ENCODE measurements around the gene APOE.
"Not testable (repeated sequence)": the region's sequence is repeated elsewhere in the genome, so short reads cannot be mapped to it uniquely, and the experiment has no call there.

Gene APOE

GRCh38 chr19:44884566-44884965, 21.0 kb upstream of the APOE start:
- DNase-seq (ENCODE audit: low read depth in 2 of 2), result no peak

DNA sequence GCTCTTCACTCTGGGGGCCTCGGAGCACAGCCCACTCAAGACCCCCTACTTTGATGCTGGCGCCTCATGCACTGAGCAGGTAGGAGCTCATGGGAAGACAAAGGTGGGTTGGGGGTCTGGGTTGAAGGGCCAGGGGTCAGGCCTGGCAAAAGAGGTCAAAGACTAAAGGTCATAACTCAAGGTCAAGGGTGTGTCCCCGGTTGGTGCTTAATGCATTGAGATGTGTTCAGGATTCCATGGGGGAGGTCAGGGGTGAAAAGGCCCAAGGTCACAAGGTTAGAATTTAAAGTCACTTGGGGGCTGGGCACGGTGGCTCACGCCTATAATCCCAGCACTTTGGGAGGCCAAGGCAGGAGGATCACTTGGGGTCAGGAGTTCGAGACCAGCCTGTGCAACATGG, 19.5 kb upstream of the APOE start:
- no peak for DNase-seq (ENCODE audit: low read depth in 2 of 2)

DNA sequence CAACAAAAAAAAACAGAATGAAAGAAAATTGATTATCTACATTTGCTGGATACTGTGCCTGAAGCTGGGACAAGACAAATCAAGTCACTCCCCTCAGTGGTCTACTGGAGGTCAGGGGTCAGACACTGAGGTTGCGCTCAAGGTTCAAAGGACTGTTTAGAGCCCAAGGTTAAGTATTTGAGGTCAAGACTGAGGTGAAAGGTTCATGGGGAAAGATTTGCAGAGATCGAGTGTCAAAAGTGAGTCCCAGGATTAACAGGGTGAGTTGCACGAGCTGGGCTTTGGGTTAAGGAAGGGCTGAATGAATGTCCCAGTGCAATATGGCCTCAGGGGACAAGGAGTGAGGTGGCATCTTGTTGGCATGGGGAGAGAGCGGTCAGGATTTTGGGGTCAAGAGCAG, 17.9 kb upstream of the APOE start:
- DNase-seq (ENCODE audit: low read depth in 2 of 2), result no peak

DNA sequence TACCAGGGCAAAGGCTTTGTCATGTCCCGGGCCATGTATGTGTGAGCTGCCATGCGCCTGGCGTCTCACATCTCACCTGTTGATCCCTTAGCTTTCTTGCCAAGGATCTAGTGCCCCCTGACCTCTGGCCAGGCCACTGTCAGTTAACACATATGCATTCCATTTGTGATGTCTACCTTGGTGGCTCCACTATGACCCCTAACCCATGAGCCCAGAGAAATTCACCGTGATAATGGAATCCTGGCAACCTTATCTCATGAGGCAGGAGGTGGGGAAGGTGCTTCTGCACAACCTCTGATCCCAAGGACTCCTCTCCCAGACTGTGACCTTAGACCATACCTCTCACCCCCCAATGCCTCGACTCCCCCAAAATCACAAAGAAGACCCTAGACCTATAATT, 17.3 kb upstream of the APOE start:
- not testable (repeated sequence) for DNase-seq (ENCODE audit: low read depth in 2 of 2)

DNA sequence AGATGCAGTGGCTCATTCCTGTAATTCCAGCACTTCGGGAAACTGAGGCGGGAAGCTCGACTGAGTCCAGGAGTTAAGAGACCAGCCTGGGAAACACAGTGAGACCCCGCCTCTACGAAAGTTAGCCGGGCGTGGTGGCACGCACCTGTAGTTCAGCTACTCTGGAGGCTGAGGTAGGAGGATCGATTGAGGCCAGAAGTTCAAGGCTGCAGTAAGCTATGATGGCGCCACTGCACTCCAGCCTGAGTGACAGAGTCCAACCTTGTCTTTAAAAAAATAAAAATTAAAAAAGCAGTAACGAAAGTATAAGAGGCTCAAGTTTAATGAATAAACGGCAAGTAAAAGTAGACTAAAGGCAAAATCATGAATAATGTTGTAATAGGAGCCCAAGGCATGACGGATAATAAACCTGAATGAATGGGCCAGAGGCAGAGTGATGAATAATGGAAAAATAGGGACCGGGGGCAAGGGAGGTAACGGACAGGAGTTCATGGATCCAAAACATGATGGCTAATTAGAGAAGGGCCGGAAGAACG, 15.7 kb upstream of the APOE start:
- DNase-seq (ENCODE audit: low read depth in 2 of 2), result no peak

DNA sequence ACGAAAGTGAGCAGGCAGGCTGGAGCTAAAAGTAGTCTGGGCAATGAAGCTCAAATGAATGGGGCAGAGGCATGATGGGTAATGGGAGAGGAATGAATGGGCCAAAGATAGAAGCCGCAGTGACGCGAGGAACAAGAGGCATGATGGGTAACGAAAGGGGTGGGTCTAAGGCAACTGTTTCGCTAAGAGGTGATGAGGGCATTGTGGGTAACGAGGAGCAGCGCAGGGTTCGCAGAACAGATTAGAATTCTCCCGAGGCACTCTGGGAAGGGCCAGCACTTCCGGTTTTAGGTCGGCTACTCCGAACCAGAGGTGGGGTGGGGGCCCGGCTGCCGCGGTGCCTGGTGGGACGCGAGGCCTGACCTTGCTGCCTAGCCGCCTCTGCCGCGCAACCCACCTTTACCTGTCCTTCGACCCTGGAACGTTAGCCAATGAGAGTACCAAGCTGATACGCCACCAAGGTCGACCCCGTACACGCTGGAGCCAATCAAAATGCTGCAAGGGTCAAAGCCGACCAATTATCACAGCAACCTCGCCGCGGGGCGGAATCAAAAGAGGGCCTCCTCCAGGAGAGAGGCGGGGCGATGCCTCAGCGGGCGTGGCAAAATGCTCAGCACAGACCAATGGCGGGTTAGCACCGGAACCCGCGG, 15.1 kb upstream of the APOE start:
- peak; percentile 100 for DNase-seq (ENCODE audit: low read depth in 2 of 2)

- DNase-seq (ENCODE audit: low read depth in 2 of 2), result peak in 1 of 2 donors; percentile 13
Measured at GRCh38 chr19:44891016-44891882, 14.3 kb upstream of the APOE start, which contains the start of gene TOMM40. TOMM40 (plus strand) TSS chr19:44891254; CDS start chr19:44891416, 162 bp downstream.

GRCh38 chr19:44892932-44893331, 12.7 kb upstream of the APOE start:
- no peak for DNase-seq (ENCODE audit: low read depth in 2 of 2)

DNA sequence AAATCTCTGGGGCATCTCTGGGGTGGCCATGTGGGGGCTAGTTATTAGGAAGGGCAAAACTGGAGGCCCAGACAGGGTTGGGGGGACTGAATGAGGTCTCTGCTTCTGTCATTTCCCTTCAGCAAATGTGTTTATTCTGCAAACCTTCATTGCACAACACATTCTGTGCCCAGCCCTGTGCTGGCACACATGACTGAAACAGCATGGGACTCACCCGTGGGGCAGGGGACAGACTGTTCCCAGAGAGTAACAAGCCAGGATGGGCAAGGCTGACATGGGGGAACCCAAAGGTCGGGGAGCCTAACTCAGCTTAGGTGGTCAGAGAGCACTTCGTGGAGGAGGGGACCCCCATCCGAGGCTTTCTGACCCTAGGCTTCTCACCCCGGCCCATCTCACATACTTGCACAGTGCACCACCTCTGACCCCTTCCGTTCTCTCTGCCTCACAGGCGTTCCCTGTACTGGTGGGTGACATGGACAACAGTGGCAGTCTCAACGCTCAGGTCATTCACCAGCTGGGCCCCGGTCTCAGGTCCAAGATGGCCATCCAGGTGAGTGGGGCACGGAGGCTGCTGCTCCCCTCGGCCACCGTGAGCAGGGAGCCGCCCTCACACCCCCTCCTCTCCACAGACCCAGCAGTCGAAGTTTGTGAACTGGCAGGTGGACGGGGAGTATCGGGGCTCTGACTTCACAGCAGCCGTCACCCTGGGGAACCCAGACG, 12.1 kb upstream of the APOE start:
- no peak for DNase-seq (ENCODE audit: low read depth in 2 of 2)

- no peak for DNase-seq (ENCODE audit: low read depth in 2 of 2)
Measured at GRCh38 chr19:44894052-44894400, 11.6 kb upstream of the APOE start.

- DNase-seq (ENCODE audit: low read depth in 2 of 2), result no peak
Measured at GRCh38 chr19:44894946-44895345, 10.7 kb upstream of the APOE start.

DNA sequence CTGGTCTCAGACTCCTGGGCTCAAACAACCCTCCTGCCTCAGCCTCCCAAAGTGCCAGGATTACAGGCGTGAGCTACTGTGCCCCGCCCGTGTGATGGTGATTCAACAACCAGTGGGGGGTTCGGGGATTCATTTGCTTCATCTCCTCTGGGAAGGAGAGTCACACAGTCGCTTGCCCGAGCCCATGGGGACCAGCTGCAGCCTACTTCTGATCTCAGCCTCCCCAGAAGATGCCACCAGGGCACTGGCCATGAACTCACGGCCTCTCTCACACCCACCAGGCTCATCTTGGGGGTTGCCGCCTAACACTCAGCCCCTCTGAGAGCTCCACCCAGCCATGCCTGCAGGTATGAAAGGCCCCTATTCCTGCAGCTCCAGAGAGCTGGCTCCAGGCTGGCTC, 7.8 kb upstream of the APOE start:
- no peak for DNase-seq (ENCODE audit: low read depth in 2 of 2)

DNA sequence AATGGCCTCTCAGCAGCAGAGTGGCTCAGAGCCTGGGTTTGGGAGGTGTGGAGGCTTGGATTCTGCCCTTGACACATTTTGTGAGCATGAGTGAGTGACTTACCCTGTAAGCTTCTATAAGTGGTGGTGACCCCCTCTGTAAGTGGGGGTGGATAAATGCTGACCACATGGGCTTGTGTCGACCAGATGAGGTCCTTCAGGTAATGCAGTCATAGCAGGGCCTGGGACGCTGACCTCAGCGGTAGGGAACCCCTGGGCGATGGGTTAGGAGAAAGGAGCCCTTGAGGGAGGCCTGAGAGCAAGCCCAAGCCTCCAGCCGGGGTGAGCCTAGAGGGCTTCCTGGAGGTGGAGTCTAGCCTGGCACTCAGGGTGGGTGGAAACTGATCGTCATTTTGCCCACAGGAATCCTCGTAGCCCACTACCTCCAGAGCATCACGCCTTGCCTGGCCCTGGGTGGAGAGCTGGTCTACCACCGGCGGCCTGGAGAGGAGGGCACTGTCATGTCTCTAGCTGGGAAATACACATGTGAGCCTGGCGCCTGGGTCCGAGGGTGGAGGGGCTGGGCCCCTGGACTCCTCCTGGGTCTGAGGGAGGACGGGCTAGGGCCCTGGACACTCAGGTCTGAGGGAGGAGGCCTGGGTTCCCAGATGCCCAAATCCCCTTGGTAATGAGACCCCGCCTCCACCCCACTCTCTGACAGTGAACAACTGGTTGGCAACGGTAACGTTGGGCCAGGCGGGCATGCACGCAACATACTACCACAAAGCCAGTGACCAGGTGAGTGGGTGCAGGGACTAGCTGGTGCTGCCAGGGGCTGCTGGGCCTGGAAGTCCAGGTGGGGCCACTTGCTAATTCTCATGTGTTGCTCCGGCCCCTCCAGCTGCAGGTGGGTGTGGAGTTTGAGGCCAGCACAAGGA, 5.0 kb upstream of the APOE start:
- no peak for DNase-seq (ENCODE audit: low read depth in 2 of 2)

- no peak for DNase-seq (ENCODE audit: low read depth in 2 of 2)
Measured at GRCh38 chr19:44903216-44903601, 2.4 kb upstream of the APOE start.

GRCh38 chr19:44903602-44904425, 1.8 kb upstream of the APOE start:
- DNase-seq (ENCODE audit: low read depth in 2 of 2), result peak; percentile 51 to 66

DNA sequence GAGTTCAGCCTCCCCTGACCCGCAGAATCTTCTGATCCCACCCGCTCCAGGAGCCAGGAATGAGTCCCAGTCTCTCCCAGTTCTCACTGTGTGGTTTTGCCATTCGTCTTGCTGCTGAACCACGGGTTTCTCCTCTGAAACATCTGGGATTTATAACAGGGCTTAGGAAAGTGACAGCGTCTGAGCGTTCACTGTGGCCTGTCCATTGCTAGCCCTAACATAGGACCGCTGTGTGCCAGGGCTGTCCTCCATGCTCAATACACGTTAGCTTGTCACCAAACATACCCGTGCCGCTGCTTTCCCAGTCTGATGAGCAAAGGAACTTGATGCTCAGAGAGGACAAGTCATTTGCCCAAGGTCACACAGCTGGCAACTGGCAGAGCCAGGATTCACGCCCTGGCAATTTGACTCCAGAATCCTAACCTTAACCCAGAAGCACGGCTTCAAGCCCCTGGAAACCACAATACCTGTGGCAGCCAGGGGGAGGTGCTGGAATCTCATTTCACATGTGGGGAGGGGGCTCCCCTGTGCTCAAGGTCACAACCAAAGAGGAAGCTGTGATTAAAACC, 1.1 kb upstream of the APOE start:
- DNase-seq (ENCODE audit: low read depth in 2 of 2), result no peak

DNA sequence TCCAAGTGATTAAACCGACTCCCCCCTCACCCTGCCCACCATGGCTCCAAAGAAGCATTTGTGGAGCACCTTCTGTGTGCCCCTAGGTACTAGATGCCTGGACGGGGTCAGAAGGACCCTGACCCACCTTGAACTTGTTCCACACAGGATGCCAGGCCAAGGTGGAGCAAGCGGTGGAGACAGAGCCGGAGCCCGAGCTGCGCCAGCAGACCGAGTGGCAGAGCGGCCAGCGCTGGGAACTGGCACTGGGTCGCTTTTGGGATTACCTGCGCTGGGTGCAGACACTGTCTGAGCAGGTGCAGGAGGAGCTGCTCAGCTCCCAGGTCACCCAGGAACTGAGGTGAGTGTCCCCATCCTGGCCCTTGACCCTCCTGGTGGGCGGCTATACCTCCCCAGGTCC, 2.0 kb downstream of the APOE start:
- no peak for DNase-seq (ENCODE audit: low read depth in 2 of 2)

GRCh38 chr19:44908074-44908835, 2.7 kb downstream of the APOE start:
- DNase-seq (ENCODE audit: low read depth in 2 of 2), result no peak

DNA sequence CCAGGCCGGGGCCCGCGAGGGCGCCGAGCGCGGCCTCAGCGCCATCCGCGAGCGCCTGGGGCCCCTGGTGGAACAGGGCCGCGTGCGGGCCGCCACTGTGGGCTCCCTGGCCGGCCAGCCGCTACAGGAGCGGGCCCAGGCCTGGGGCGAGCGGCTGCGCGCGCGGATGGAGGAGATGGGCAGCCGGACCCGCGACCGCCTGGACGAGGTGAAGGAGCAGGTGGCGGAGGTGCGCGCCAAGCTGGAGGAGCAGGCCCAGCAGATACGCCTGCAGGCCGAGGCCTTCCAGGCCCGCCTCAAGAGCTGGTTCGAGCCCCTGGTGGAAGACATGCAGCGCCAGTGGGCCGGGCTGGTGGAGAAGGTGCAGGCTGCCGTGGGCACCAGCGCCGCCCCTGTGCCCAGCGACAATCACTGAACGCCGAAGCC, 3.3 kb downstream of the APOE start:
- DNase-seq (ENCODE audit: low read depth in 2 of 2), result no peak

Data from stimulated activated CD8-positive, alpha-beta memory T cell treated with anti-CD3 and anti-CD28 coated beads, Interleukin-15, amount 100 ng/mL, for 48 hours (primary cell).